ENCODE measurements around the gene TUBB2A. TPM values are rescaled to one million over a fixed set of nuclear protein-coding genes. Genes with fewer than 3 reads are reported as not detected.
A peak's percentile ranks its signal among the peaks of the same experiment; 100 is the strongest.
"Not testable (repeated sequence)": the region's sequence is repeated elsewhere in the genome, so short reads cannot be mapped to it uniquely, and the experiment has no call there.

The TUBB2A gene
- total RNA-seq, 1 donor from 2014 or later: 1,207 TPM

DNA sequence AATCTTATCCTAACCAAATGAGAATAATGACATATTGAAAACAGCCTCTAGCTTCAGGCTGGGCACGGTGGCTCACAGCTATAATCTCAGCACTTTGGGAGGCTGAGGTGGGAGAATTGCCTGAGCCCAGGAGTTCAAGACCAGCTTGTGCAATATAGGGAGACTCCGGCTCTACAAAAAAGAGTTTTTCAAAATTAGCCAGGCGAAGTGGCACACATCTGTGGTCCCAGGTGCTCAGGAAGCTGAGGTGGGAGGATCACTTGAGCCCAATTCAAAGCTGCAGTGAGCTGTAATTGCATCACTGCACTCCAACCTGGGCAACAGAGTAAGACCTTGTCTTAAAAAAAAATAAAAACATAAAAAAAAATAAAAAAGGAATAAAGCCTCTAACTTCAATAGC is 4.7 kb downstream of the TUBB2A start:
- DNase-seq: no peak

DNA sequence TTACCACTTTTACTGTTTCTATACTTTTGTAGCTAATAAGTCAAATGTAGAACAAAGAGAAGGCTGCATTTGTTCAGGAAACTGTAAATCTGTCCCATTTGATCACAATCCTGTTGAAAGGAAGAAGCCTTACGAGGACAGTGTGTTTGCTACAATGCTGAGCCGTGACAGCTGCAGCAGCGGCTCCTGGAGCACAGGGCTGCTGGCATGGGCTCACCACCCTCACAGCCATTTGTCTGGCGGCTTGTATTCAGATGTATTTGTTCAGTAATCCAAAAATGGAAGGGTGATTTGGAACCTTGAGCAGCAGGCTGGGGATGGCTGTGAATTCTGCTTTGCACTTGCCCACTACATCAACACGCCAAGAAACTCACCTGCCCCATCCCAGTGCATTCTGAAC is 5.7 kb downstream of the TUBB2A start:
- DNase-seq: peak; percentile 29

DNA sequence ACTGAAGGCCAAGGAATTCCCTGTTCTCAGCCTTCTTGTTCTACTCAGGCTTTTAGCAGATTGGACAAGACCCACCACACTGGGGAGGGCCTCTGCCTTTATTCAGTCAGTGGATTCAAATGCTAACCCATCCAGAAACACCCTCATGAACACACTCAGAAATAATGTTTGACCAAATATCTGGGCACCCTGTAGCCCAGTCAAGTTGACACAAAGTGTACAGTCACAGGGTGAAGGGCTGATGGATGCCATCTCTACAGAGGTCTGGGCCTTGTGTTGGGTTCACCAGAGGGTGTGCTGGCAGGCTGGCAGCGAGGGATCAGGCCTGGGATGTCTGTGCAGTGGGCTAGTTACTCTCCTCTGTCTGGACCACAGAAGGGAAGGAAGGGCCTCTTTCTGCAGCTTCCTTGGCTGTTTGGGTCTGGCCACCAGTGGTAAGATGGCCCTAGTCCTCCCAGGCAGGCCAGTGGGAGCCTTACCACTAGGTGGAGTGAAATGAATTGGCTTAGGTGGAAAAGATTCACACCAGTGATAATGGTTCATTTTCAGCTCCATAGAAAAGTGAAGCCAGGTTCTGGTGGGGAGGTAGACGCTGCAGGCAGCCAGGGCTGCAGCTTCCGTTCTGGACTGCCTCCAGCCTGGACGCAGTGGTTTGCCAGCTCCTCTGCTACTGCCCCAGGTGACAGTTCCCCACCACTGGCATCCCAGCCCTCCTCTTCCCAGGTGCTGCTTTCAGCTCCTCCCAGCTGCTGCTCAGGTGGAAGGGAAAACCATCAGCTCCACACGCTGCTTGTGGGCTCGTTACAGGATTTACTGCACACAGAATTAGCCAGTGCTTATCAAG is 9.2 kb downstream of the TUBB2A start:
- no peak for DNase-seq

DNA sequence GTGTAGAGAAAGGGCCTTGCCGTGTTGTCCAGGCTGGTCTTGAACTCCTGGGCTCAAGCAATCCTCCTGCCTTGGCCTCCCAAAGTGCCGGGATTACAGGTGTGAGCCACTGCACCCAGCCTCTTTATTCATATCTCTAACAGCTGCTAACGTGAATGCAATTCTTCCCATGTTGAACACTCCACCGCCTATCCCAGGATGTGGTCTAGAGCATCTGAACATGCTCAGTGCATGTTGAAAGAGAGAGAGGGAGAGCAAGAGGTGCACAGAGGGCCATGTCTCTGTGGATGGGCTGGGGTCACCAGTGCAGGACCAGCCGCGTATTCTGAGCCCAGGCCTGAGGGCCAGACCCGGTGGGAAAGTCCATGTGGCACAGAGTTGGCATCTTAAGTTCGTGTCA is 12.8 kb downstream of the TUBB2A start:
- no peak for DNase-seq

DNA sequence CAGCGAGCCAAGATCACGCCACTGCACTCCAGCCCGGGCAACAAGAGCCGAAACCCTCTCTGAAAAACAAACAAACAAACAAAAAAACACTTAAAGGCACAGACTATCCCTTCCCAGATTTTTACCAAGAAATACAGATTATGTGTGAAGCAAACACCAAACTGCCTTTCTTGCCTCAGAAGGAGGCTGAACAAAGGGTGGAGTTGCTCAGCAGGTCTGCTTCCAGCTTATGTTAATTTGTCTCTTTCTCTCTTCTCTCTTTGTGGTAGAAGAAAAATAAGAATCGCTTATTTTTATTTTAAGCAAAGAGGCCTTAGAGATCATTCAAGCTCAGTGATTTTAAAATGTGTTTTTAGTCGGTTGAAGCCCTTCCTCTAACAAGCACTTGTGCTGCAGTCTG is 14.2 kb downstream of the TUBB2A start:
- no peak for DNase-seq

DNA sequence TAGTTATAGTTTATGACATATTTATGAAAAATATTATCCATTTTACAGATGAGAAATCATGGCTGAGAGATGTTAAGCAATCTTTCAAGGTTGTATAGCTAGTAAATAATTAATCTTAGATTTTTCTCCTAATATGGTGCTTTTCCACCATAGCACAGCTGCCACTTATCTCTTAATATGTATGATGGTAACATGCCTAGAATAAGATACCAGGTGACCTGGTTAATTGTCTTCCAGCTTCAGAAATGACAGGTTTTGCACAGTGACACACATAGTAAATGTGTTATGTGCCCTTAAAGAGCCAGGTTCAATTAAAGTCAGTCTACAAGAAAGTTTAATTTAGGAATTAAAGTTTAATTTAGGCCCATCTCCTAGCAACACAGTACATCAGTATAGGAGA is 14.8 kb downstream of the TUBB2A start:
- DNase-seq: no peak

DNA sequence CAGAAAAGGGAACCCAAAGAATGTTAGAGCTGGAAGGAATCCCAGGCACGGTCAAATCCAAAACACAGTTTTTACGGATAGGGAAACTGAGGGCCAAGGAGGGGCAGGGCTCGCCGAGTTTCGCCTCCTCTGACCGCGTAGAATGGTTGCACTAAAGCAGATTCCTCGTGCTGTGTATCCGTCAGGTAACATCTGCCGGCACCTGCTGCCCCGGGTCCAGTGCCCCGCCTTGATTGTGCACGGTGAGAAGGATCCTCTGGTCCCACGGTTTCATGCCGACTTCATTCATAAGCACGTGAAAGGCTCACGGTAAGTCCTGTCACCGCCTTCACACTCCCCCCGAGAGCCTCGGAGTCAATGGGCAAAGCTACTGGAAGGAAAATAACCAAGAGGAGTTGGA is 17.1 kb downstream of the TUBB2A start:
- DNase-seq: no peak

DNA sequence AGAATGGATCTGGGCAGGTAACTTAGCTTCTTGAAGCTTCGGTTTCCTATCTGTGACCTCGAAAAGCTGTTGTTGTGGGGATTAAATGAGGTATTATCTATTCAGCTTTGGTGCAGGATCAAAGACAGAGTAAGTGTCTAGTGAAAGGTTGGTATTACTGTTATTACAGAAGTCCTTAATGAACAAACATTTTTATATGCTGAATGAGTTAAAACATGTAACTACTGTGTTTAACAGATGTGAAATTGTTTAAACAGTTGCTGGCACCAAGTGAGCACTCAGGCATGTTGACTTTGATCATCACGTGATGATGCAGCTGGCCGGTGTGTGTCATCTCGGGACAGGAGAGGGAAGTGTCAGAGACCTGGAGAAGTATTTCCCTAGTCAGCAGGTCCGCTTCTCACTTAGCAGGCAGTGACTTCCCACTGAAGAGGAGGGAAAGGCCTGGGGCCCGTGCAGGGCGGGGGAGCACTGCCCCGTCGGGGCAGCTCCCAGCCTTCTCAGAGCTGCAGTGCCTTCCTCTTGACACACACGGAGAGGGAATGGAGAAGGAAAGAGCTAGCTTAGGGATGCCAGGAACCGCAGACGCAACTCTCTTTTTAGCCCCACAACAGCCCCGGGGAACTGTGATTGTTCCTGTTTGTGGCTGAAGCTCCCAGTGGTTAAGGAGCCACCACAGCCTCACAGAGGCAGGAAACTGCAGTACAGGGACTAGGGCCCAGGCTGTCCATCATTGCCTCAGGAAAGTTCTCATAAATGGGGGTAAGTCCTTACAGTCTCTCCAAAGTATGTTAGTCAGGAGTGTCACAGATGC is 18.0 kb downstream of the TUBB2A start:
- no peak for DNase-seq

DNA sequence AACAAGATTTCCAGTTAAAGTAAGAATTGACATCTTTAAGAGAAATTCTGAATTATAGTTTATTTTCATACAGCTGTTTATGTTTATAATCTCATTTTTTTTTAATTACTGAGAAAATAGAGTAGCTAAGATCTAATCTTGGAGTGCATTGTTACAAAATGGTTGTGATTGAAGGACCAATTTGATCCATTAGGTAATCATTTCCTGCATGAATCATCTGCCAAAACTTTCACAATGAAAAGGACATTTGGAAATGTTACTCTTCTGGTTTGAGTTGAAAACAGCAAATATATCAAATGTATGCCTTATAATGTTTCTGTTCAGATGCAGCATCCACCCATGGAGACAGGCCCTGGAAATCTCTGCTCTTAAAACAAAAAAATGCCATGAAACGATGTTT is 19.0 kb downstream of the TUBB2A start:
- no peak for DNase-seq

DNA sequence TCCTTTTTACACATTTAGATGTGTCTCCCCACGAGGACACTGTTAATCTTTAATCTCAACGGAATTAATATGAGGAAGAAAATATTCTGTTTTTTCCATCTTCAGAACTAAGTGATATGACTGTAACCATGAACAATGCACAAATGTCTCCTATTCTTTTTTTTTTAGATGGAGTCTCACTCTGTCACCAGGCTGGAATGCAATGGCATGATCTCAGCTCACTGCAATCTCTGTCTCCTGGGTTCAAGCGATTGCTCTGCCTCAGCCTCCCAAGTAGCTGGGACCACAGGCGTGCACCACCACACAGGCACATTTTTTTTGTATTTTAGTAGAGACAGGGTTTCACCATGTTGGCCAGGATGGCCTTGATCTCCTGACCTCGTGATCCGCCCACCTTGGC is 19.5 kb downstream of the TUBB2A start:
- DNase-seq: not testable (repeated sequence)

DNA sequence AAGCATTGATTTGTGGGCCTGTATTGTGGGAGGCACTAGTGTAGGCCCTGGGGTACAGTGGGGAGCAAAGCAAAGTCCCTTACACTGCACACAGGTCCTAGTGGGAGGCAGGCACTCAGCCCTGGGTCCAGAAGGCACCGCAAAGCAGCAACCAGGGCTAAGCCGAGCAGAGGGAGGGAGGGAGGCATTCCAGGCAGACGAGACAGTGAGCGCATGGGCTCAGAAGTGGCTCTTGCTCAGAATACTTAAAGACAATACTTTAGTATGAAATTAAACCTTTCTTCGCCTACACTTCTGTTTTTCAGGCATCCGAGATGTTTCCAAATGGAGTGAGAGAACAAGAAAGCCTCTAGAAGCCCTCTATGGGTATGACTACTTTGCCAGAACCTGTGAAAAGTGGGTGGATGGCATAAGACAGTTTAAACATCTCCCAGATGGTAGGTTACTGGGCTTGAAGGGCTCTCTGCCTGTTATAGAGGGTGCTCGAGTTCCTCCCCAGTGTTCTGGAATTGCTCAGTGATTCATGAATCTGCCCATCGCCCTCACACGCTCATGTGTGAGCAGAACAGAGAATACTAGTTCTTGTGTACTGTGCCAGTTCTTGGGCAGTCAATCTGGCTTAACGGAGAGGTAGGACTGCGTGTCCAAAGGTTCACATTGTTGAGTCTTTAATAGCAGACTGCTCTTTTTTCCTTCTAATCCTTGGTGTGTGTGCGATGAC is 20.1 kb downstream of the TUBB2A start:
- DNase-seq: peak; percentile 60

DNA sequence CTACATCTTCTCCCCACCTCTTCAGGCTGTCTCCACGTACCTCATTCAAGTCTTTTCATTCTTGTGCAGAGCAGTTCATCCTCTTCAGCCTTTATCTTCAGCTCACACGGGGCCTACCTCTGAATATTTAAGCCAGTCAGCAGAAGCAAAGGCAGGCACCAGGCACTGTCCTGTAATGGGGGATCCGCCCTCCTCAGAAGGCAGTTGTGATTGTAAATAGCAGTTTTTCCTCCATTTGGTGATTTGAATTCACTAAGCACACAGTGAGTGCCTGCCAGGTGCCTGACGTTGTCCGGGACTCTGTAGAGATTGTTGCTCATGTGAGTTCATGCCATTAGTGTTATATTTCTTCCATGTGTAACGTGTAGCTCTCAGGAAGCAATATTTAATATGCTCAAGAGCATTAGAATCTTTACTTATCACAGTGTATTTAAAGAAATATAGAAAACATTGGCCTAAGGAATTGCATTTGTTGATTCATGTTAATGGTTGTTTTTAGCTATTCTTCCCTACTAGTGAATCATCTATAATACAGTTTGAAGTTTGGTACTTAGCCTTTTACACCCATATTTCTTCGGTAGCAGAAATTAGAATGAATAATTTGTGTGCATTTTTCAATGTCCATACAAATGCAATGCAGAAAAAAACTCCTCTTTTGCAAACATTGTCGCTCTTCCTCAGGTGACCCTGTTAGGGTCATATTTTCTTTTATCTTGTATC is 20.9 kb downstream of the TUBB2A start:
- DNase-seq: no peak

DNA sequence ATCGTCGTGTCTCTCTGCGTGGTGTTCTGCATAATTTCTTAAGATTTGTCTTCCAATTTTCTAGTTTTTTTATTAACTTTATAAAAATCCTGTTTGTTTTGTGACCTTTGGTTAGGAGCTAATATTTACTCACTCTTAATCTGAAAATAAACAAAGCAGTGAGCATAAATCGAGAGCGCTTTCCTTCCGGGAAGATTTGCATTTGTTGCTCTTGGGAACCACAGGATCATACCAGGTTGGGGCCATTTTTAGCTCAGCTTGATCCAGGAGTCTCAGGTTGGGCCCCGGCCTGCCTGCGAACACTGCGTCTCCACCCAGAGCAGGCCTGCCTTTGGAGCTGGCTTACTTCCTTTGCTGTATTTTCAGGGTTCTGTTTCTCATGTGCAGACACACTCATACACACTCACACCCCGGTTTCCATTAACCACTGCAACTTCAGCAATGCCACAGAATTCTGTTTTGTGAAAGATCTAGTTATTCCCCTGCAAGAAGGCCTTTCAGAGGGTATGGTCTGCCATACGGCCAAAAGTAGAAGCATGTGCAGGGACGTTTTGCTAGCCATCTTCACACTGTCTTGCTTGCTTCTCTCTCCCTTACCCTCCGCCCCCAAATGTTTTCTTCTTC is 21.6 kb downstream of the TUBB2A start:
- DNase-seq: no peak

DNA sequence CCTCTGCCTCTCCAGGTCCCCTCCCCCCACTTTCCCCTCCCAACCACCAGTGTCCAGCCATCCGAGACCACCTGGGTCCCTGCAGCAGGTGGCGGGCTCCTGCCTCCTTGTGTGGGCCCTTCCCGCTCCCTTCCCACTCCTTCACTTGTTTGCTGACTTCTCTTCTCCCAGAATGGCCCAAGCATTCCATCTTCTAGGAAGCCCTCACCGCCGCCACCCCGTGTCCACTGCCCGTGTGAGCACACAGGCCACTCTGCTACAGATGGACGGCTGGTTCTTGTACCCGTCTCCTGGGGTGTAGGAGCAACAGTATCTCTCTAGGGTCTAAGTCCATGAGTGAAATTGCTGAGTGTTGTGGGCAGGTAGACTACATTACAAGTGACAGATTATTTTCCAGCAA is 23.8 kb downstream of the TUBB2A start:
- DNase-seq: no peak

DNA sequence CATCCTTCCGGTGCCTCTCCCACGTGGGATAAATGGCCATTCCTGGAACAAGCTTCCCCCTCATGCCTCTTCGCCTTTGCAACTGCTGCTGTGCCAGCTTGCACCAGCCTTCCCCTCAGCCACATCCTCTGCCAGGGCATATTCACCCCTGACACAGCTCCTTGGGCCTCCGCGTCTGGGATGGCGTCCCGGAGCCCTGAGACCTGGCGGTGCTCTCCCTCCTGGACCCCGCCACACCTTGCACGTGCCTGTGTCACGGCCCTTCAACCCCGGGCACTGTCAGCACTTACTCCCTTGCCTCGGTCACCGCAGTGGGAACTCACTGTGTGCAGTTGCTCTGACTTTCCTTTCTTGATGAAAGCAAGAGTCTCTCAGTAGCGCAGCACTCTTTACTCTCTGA is 25.6 kb downstream of the TUBB2A start:
- DNase-seq: no peak

DNA sequence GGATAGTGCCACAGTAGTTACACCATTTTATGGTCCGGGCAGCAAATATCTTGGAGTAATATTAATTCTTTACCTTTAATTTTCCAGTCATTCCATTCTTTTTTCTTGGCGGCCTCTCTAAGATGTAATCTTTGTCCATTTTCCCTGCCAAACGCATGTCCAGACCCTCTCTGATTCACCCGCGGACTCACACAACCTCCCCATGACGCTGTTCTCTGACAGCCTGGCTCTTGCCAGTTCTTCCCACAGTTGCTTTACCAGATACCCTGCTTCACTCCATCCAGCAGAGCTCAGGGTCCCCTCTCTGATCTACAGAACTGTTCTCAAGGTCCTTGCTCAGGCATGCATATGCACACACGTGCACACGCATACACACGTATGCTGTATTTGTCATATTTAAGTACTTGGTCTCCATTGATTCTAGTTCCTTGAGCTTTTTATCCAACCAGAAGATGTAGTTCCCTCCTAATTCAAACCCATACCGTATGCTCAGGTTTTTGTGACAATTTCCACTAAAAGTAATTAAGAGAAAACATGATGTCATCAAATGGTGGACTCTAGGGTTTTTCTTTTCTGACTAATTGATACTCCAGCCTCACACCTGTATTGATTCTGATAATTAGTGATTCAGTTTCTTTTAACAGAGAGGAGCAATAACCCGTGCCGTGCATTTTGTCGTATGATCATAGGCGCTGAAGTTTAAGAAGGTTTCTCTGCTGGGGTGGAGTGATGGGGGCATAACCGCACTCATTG is 28.8 kb downstream of the TUBB2A start:
- no peak for DNase-seq

DNA sequence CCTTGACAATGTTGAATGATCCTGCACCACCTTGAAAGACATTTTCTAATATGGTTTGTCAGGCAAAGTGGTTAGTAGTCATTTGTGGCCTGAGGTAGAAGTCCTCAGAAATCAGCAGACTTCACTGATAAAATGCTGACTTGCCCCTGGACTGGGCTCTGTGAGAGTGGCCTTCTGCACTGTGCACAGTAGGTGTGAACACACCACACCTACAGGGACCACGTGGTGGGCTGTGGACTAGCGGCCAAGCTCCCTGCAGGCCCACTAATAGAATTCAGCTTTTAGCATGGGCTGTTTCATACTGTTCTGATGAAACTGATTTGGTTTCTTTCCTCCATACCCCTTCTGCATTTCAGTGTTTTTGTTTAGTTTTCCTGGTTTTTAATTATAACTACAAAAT is 31.5 kb downstream of the TUBB2A start:
- no peak for DNase-seq

DNA sequence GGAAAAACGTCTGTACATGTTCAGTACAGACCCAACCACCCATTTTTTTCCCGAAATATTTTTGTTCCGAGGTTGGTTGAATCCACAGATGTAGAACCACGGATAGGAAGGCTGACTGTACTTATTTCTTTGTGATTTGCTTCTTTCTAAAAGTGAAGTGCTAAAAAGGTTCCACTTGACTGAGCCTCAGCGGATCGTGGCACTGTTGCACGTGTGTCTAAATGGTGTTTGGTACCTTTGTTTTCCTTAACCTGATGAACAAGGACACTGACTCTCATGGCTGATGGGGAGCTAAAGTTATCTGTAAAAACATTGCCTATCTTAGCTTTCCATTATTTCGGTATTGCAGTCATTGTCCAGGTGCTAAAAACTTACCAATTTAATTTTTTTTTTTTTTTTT is 32.7 kb downstream of the TUBB2A start:
- no peak for DNase-seq

DNA sequence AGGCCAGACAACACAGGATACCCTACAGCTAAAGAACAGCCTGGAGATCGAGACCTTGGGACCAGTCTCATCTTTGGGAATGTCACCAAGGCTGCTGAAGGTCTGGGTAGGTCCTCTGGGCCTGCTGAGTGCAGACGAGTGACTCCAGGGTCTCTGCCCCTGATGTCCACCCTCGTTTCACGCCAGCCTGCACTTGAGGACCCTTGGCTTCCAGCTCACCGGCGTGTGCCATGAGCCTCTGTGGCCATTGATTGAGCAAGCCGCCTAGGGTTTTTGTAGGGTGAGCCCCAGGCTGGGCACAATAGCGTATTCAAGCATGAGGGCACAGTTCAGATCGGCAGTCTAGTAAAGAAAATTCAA is 34.5 kb downstream of the TUBB2A start:
- DNase-seq: no peak

DNA sequence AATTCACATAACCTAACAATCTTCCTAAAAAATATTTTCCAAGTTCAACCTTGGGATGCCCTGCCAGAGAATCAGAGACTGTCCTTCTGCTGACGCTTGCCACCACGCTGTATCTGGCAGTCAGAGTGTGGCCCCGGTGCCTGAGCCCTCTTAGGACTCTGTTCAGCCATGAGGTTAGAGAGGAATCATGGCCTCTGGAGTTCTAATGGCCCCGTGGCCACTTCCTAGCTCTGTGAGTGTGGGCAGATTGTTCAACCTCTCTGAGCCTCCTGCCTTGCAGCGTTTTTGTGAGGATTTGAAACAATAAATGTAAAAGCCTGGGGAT is 36.6 kb downstream of the TUBB2A start:
- DNase-seq: no peak

DNA sequence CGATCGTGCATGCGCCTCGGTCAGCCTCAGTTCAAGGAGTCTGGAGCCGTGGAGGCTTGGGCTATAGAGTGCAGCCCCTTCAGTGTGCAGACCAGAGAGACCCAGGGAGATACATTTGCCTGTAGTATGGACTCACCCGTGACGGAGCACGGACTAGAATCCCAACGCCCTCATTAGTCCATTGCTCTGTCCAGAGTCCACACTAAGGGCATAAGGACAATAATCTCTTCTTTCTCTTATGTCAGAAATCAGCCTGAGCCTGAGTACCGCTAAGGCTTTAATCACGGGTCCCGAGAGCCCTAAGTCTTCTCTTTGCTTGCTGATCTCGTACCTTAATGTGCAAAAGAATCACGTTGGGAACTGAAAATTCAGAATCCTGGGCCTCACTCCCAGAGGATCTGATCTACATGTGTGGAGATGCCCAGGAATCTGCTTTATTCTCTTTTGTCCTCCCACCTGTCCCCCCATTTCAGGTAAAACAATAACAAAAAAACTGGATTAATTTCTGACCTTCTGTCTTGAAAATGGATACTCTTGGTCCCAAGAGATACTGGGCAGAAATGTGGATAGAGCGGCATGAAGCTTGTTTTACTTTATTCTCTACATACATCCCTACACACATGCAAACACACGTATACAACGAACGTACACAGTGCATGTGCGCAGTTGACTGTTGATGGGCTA is 38.2 kb downstream of the TUBB2A start:
- peak; percentile 21 for DNase-seq
